Ovary (tissue), 3 donors: ENCODE data around the gene DAB1.

Experiments
- POLR2A ChIP-seq: fragments of 450-650 bp; IDR thresholded peaks from one replicate; pipeline ENCODE4 v1.6.1; 2017; ENCODE audit warnings: antibody characterized with exemption, mild to moderate bottlenecking, moderate library complexity
- TF ChIP-seq, protein P1 (sequence below), 3 donors: fragments of 450-650 bp in 2 of 3; fragments of 200-600 bp in 1 of 3; IDR thresholded peaks; one replicate each; pipeline versions ENCODE4 v1.5.1 to v1.8.0; 2016 to 2022; ENCODE audit warnings: antibody characterized with exemption in 3 of 3, mild to moderate bottlenecking in 1 of 3
- donor health status: DM: no; HTN: no; CAD: no.

DNA sequence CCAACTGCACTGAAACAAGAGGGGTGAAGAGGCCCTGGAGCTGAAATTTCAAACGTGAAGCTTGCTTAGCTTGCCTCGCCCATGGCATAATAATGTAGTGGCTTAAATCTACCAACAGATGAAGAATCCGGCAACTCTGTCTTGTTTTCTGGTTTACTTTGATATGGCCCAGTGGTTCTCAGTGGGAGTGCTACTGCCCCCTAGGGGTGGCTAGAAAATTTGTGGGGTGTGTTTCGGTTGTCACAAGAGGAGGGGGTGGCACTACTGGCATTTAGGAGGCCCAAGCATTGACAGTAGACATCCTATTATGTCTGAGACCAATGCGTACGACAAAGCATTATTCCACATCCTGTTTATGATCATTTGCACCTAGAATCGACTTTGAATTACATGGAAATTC is 406.1 kb downstream of the DAB1 start:
- TF ChIP-seq, protein P1, sequence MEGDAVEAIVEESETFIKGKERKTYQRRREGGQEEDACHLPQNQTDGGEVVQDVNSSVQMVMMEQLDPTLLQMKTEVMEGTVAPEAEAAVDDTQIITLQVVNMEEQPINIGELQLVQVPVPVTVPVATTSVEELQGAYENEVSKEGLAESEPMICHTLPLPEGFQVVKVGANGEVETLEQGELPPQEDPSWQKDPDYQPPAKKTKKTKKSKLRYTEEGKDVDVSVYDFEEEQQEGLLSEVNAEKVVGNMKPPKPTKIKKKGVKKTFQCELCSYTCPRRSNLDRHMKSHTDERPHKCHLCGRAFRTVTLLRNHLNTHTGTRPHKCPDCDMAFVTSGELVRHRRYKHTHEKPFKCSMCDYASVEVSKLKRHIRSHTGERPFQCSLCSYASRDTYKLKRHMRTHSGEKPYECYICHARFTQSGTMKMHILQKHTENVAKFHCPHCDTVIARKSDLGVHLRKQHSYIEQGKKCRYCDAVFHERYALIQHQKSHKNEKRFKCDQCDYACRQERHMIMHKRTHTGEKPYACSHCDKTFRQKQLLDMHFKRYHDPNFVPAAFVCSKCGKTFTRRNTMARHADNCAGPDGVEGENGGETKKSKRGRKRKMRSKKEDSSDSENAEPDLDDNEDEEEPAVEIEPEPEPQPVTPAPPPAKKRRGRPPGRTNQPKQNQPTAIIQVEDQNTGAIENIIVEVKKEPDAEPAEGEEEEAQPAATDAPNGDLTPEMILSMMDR (IDR thresholded peaks at IDR 0.05), result no peak
- TF ChIP-seq POLR2A, result no peak
